Prostate gland (tissue), 2 donors: Measurements from ENCODE around the gene USP43. TPM values are rescaled to one million over a fixed set of nuclear protein-coding genes. Genes with fewer than 3 reads are reported as not detected.

Source experiments
- DNase-seq: peaks from one replicate; pipeline ENCODE4 v3.0.0-alpha.2; 2019; ENCODE audit warnings: low spot score
- H3K27ac ChIP-seq, 2 donors: fragments of 200-600 bp; sonication (generic); 2 replicates each; pipeline ENCODE4 v1.5.1; 2017 to 2019
- H3K27me3 ChIP-seq: fragments of 200-600 bp; sonication (generic); replicated peaks from 2 replicates; pipeline ENCODE4 v1.5.1; 2019; ENCODE audit not compliant: insufficient read depth
- H3K36me3 ChIP-seq, 2 donors: fragments of 200-600 bp; sonication (generic); 1 replicate in 1 of 2; 2 replicates in 1 of 2; pipeline versions ENCODE4 v1.5.1 to v1.8.1; 2017 to 2019
- H3K4me1 ChIP-seq: fragments of 200-600 bp; sonication (generic); replicated peaks from 2 replicates; pipeline ENCODE4 v1.5.1; 2019
- H3K4me3 ChIP-seq, 2 donors: fragments of 200-600 bp; sonication (generic); 2 replicates each; pipeline ENCODE4 v1.5.1; 2017 to 2019
- H3K9me3 ChIP-seq: fragments of 200-600 bp; sonication (generic); 2 replicates; pipeline ENCODE4 v1.5.1; 2017
- CTCF ChIP-seq, 4 experiments: fragments of 200-600 bp in 2 of 4; fragments of 450-650 bp in 2 of 4; sonication (generic) in 2 of 4; IDR thresholded peaks; 1 replicate in 3 of 4; 2 replicates in 1 of 4; pipeline ENCODE4 v1.5.1; 2016 to 2019; ENCODE audit warnings: antibody characterized with exemption in 4 of 4, mild to moderate bottlenecking in 2 of 4, moderate library complexity in 2 of 4
- POLR2A ChIP-seq: fragments of 450-650 bp; IDR thresholded peaks from one replicate; pipeline ENCODE4 v1.6.1; 2016; ENCODE audit warnings: antibody characterized with exemption, mild to moderate bottlenecking
- POLR2AphosphoS5 ChIP-seq: sonication (generic); formaldehyde crosslinking; IDR thresholded peaks from one replicate; pipeline ENCODE4 v1.6.1; 2017; ENCODE audit warnings: antibody characterized with exemption
- WGBS: methylation state at CpG from one replicate; pipeline ENCODE4 v1.1.5; 2018; 5-methylcytosine and 5-hydroxymethylcytosine counted together
- intact Hi-C: fragments of 100-400 bp; cut with DNase I; formaldehyde crosslinking; loops from one replicate; pipeline ENCODE4 v1.14.2; 2022
- total RNA-seq, 2 donors: library from RNA; depleted of rRNA; stranded (reverse); fragments of >200 nt; gene quantifications; one replicate each; pipeline ENCODE4 v1.1.0, GENCODE V29; 2016

USP43 gene
- total RNA-seq, 2 donors from 2014 or later, result 28.2 to 33.2 TPM

GRCh38 chr17:9755083-9755482, 109.8 kb downstream of the USP43 start:
- no peak for DNase-seq
- H3K36me3 ChIP-seq, result no peaks in the 10 kb centered on the region
- intact Hi-C loops, result no loop called here
- H3K4me3 ChIP-seq, result no peak overlapping the region
- no peaks in the 10 kb centered on the region for H3K27me3 ChIP-seq
- no peaks in the 10 kb centered on the region for H3K4me1 ChIP-seq
- no peak overlapping the region for H3K27ac ChIP-seq
- H3K9me3 ChIP-seq, result no peaks in the 10 kb centered on the region
- WGBS, result 47% methylated on average over 3 of the region's 3 CpGs
- TF ChIP-seq POLR2AphosphoS5 (no peak), POLR2A (no peak), CTCF (IDR thresholded peaks at IDR 0.05) (no peak)

GRCh38 chr17:9760266-9760665, 114.9 kb downstream of the USP43 start:
- H3K4me1 ChIP-seq, result no peaks in the 10 kb centered on the region
- no peak for DNase-seq
- 93% methylated on average over 1 of the region's 1 CpG for WGBS
- intact Hi-C loops, result no loop called here
- no peak overlapping the region for H3K4me3 ChIP-seq
- no peak overlapping the region for H3K27ac ChIP-seq
- no peaks in the 10 kb centered on the region for H3K9me3 ChIP-seq
- H3K36me3 ChIP-seq, result no peaks in the 10 kb centered on the region
- no peak for TF ChIP-seq POLR2A
- TF ChIP-seq CTCF (IDR thresholded peaks at IDR 0.05), result no peak
- no peak for TF ChIP-seq POLR2AphosphoS5
- H3K27me3 ChIP-seq, result no peaks in the 10 kb centered on the region

GRCh38 chr17:9763643-9764042, 118.3 kb downstream of the USP43 start:
- 38% methylated on average over 4 of the region's 4 CpGs for WGBS
- Histone ChIP-seq H3K27me3 (no peaks in the 10 kb centered on the region), H3K4me3 (no peak overlapping the region), H3K27ac (no peak overlapping the region), H3K36me3 (no peaks in the 10 kb centered on the region), H3K9me3 (no peaks in the 10 kb centered on the region), H3K4me1 (no peaks in the 10 kb centered on the region)
- intact Hi-C loops, result no loop called here
- TF ChIP-seq POLR2AphosphoS5 (no peak), POLR2A (no peak), CTCF (IDR thresholded peaks at IDR 0.05) (no peak)
- DNase-seq, result no peak

- Histone ChIP-seq H3K4me1 (no peaks in the 10 kb centered on the region), H3K36me3 (no peaks in the 10 kb centered on the region), H3K9me3 (no peaks in the 10 kb centered on the region), H3K27me3 (no peaks in the 10 kb centered on the region), H3K27ac (no peak overlapping the region), H3K4me3 (no peak overlapping the region)
- TF ChIP-seq CTCF (IDR thresholded peaks at IDR 0.05), result no peak
- TF ChIP-seq POLR2AphosphoS5, result no peak
- no peak for TF ChIP-seq POLR2A
- intact Hi-C loops, result no loop called here
- WGBS, result 93% methylated on average over 1 of the region's 1 CpG
- no peak for DNase-seq
Measured at GRCh38 chr17:9765322-9765721, 120.0 kb downstream of the USP43 start.

GRCh38 chr17:9766970-9767369, 121.7 kb downstream of the USP43 start:
- intact Hi-C loops, result no loop called here

More at GRCh38 chr17:9766970-9767369, 121.7 kb downstream of the USP43 start:
- Histone ChIP-seq H3K27me3 (no peaks in the 10 kb centered on the region), H3K36me3 (no peaks in the 10 kb centered on the region), H3K9me3 (no peaks in the 10 kb centered on the region), H3K4me1 (no peaks in the 10 kb centered on the region), H3K27ac (no peak overlapping the region), H3K4me3 (no peak overlapping the region)
- no peak for DNase-seq
- 79% methylated on average over 5 of the region's 5 CpGs for WGBS
- TF ChIP-seq CTCF (IDR thresholded peaks at IDR 0.05), result no peak
- no peak for TF ChIP-seq POLR2AphosphoS5
- no peak for TF ChIP-seq POLR2A
